Esophagus mucosa (tissue), 1 donor: Measurements from ENCODE around the gene FAM156A. TPM values are rescaled to one million over a fixed set of nuclear protein-coding genes. Genes with fewer than 3 reads are reported as not detected.
"Not testable (repeated sequence)": the region's sequence is repeated elsewhere in the genome, so short reads cannot be mapped to it uniquely, and the experiment has no call there.

Experiments used
- ATAC-seq: fragments of 200-7000 bp; cut with Tn5 transposase; one replicate; pipeline ENCODE4 v1.9.1; 2020
- total RNA-seq: library from RNA; stranded (reverse); gene quantifications from one replicate; pipeline ENCODE4 v1.2.4, GENCODE V29; 2023
- donor health status: DM: yes; HTN: yes; CAD: no.

The FAM156A gene
- total RNA-seq, 1 donor from 2014 or later: 6.8 TPM

DNA sequence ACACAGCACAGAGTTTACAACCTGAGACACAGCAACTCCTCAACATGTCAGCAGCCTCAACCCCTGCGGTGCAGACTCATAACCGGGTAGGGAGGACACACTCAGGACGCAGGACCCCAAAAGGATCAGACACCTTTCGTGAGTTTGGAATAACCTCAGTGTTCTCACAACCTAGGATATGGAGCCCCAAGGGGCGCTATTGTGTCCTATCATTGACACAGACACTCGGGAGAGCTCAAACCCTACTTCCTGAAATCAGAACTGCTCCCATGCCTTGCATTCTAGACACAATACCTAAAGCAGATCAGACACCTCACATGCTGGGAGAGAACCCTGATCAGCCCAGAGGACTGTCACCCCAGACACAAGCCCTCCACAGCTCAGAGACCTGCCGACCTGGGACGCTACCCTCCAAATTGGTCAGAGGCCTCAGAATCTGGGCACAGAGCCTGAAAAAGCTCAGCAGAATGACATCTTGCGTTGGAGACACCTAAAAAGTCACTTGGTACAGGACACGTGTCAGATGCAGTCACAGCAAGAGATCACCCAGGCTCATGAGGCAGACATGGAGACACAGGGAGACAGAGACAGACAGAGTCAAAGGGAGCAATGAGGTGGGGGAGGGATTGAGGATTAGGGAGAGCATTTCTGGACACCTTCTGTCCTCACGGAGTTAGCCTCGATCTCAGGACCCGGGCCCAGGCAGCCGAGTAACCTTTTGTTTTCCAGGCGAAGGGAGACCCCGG, 8.8 kb upstream of the FAM156A start:
- not testable (repeated sequence) for ATAC-seq

GRCh38 chrX:52958961-52959360, 643 bp upstream of the FAM156A start:
- ATAC-seq: not testable (repeated sequence)

DNA sequence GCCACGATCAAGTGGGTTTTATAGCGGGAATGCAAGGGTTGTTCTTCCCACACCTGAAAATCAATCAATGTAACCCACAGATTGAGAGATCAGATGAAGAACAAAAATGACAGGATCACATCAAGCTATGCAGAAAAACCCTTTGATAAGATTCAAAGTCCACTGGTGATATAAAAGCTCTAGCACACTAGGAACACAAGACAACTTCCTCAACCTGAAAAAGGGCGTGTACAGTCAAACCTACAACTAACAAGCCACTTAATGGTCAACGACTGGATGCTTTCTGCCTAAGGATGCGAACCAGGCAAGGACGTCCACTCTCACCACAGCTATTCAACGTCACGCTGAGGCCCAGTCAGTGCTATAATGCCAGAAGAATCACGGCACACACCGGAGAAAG, 8.4 kb downstream of the FAM156A start:
- ATAC-seq: not testable (repeated sequence)

- not testable (repeated sequence) for ATAC-seq
These were observed 9.0 kb downstream of the FAM156A start for GRCh38 chrX:52949325-52949724.

GRCh38 chrX:52948265-52948664, 10.1 kb downstream of the FAM156A start:
- ATAC-seq: not testable (repeated sequence)

DNA sequence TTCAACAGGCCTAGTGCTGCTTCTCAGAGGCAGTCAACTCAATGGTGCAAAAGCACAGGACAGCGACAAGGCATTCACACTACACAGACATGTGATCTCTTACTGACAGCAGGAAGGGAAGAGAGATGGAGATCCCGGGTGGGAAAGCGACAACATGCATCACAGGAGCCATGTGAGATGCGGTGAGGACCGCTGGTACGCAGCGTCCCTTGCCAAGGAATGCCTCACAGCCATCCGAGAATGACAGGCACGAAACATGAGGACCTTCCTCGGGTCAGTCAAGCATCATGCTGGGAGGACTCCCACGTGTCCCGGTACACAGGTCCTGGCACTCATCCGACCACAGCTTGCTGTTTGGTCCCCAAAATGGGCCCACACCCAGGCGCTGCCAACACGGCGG, 10.8 kb downstream of the FAM156A start:
- not testable (repeated sequence) for ATAC-seq

DNA sequence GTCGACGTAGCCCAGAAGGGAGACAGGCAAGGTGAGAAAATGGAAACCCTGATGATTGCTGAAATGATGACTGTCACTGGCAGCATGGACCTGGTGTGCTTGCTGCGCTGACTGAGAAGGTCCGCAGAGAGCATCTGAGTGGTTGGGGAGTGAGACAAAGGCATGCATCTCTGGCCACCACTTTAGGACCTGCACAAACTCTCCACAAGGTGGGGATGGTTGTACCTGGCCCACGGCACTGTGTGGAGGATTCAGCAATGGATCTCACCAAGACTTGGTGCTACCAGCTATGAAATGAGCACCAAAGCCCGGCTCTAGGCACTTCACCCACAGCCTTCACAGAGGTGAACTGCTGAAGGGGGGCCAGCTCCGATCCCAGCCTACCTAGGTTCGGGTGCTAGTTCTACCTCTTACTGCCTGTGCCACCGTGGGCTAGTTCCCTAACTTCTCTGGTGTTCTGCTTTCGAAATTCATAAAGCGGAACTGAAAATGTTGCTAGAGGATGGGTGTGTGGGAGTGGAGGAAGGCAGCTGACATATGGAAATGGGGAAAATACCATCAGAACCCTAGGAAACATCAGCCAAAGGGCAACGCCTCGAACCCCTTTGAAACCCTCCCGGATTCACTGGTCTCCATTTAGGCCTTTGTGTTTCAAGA, 12.4 kb downstream of the FAM156A start:
- ATAC-seq: not testable (repeated sequence)

- not testable (repeated sequence) for ATAC-seq
These were observed 16.6 kb downstream of the FAM156A start for GRCh38 chrX:52941728-52942127.

DNA sequence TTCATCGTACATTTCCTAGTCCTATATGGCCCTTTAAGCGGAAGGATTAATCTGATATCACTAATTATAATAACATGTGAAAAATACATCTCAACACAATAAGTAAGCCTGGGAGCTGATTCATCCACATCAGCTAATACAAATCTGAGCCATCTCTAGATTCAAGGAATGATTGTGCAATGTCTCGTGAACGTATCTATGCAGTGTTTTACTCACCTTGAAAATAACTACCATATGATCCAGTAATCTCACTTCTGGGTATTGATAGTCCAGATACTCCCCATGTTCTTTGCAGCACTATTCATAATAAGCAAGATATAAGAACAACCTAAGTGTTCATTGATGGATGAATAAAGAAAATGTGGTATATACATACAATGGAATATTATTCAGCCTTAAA, 17.6 kb downstream of the FAM156A start:
- ATAC-seq: not testable (repeated sequence)

- peak; percentile 35 for ATAC-seq
These were observed 22.9 kb downstream of the FAM156A start for GRCh38 chrX:52935470-52935784.

DNA sequence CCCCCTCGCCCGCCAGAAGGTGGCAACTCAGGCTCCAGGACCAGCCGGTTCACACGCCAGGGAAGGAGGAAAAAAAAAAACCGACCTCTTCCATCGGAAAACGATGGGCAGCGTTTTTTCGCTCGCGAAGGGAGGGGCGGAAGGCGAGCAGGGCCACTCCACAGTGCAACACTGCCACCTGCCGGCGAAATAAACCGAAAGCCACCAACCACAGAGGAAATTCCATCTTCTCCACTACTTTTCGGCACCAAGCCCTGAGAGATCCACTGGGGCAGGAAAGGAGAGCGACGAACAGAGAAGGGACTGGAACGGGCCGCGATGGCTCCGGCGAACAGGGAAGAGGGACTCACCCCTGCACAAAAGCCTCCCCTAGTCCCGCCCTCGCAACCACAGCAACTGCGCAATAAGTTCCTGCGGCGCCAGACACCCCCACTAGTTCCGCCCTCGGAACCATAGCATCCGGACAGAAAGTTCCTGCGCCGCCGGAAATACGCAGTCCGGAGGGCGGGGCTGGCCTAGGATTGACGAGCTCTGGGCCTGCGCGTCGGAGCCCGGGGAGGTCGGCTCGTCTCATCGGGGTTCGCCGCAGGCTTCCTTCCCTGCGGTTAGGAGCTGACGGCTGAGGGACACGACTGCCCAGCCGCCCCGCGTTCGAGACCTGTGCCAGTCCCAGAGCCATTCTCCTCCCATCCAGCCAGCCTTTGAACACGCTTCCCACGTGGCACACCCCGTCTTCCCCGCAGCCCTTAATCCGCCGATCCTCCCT, 23.4 kb downstream of the FAM156A start:
- ATAC-seq: peak; percentile 98

DNA sequence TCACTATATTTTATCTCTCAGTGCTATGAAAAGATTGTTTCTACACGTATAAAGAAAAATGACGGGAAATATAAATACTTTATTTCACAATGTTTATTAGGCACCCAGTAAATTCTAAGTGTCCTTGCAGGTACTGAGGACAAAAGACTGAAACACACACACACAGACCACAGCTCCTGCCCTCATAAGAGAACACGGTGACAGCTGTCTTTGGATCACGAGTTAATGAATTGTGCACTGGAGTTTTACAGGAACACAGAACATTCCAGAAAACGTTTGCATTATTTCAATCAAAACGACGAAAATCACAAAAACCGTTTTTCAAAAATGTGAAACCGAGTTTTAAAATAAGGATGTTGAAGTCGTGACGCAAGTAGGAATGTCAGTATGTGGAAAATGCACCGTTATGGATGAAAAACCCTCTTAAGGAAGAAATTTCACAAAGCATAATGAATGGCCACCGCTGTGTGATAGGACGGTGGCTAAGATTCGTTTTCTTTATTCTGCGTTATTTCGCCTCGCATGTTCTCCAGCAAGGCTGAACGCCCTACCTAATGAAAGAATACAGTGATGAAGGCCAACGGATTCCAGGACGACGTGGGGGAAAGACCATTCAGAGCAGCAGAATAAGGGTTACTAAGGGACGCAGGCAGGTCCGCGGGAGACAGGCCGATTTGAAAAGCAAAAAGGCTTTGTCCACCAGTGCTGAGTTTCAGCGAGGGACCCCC, 24.2 kb downstream of the FAM156A start:
- ATAC-seq: no peak

DNA sequence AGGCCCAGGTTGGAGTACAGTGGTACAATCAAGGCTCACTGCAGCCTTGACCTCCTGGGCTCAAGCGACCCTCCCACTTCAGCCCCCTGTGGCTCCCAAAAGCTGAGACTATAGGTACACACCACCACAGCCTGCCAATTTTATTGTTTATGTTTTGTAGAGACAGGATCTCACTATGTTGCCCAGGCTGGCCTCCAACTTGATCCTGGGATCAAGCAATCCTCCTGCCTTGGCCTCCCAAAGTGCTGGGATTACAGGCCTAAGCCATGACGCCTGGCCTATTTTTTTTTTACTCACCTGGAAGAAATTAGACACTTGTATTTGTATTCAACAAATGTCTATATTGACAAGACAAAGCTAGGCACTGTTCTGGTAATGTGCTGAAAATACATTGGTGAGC, 25.1 kb downstream of the FAM156A start:
- ATAC-seq: no peak

GRCh38 chrX:52930214-52930613, 28.1 kb downstream of the FAM156A start:
- not testable (repeated sequence) for ATAC-seq

DNA sequence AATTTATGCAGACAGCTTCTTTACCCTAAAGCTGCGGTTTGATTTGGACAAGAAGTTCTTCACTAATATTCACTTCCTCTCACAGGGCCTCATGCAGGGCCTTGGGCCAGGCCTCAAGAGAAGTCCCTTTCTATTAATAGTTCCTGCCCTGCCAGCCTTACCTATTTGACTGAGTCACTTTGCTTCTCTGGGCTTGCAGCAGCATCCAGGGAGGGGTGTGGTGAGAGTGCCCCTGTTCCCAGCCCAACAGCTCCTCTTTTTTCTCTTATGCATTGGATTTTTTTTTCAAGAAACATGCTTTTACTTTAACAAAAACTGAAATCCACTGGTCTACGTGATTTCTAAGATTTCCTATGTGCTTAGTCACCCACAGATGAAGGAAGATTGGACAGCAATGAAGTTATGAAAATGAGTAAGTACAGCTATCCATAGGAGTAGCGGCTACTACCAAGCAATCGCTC, 34.5 kb downstream of the FAM156A start:
- ATAC-seq: peak; percentile 50

DNA sequence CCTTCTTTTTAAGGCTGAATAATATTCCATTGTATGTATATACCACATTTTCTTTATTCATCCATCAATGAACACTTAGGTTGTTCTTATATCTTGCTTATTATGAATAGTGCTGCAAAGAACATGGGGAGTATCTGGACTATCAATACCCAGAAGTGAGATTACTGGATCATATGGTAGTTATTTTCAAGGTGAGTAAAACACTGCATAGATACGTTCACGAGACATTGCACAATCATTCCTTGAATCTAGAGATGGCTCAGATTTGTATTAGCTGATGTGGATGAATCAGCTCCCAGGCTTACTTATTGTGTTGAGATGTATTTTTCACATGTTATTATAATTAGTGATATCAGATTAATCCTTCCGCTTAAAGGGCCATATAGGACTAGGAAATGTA, 43.6 kb downstream of the FAM156A start:
- not testable (repeated sequence) for ATAC-seq

GRCh38 chrX:52913681-52914080, 44.6 kb downstream of the FAM156A start:
- ATAC-seq: not testable (repeated sequence)

- not testable (repeated sequence) for ATAC-seq
These were observed 48.9 kb downstream of the FAM156A start for GRCh38 chrX:52909313-52909969.

- ATAC-seq: not testable (repeated sequence)
These were observed 50.4 kb downstream of the FAM156A start for GRCh38 chrX:52907900-52908299.

DNA sequence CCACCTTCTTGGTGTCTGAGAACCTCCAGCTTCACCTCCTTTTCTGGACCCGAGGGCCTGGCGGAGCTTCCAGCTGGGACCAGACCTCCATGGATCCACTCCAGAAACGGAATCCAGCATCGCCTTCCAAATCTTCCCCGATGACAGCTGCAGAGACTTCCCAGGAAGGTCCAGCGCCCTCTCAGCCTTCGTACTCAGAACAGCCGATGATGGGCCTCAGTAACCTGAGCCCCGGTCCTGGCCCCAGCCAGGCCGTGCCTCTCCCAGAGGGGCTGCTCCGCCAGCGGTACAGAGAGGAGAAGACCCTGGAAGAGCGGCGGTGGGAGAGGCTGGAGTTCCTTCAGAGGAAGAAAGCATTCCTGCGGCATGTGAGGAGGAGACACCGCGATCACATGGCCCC, 51.2 kb downstream of the FAM156A start:
- not testable (repeated sequence) for ATAC-seq

GRCh38 chrX:52906072-52906471, 52.2 kb downstream of the FAM156A start:
- ATAC-seq: not testable (repeated sequence)

DNA sequence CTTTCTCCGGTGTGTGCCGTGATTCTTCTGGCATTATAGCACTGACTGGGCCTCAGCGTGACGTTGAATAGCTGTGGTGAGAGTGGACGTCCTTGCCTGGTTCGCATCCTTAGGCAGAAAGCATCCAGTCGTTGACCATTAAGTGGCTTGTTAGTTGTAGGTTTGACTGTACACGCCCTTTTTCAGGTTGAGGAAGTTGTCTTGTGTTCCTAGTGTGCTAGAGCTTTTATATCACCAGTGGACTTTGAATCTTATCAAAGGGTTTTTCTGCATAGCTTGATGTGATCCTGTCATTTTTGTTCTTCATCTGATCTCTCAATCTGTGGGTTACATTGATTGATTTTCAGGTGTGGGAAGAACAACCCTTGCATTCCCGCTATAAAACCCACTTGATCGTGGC, 52.8 kb downstream of the FAM156A start:
- ATAC-seq: not testable (repeated sequence)
